Endothelial cell of umbilical vein (primary cell): ENCODE measurements around the gene MINPP1. TPM values are rescaled to one million over a fixed set of nuclear protein-coding genes. Genes with fewer than 3 reads are reported as not detected.

Experiments used
- BruUV-seq: library from RNA; stranded (reverse); fragments of 400-500 nt; replicated peaks from 2 replicates; lab custom pipeline; 2021; lab: Mats Ljungman, UMichigan
- CTCF ChIA-PET: fragments of 300-600, 350-600 bp; sonication (Branson Sonifier 250); formaldehyde crosslinking; loops from one replicate; lab custom pipeline; 2021; ENCODE audit warnings: antibody characterized with exemption, inconsistent platforms; lab: Charles Lee
- POLR2A ChIA-PET: fragments of 300-600, 350-600 bp; sonication (Branson Sonifier 250); formaldehyde crosslinking; loops from one replicate; lab custom pipeline; 2021; ENCODE audit warnings: antibody characterized with exemption, inconsistent platforms; lab: Charles Lee
- DNase-seq: peaks from one replicate; pipeline ENCODE4 v3.0.0-alpha.2; 2011; ENCODE audit warnings: low read depth, low spot score
- FAIRE-seq: peaks from 2 replicates; lab custom pipeline; 2011; peaks lifted over from hg19 to GRCh38; lab: Jason Lieb, UNC
- H2AFZ ChIP-seq: 2 replicates; pipeline ENCODE4 v1.6.0; 2012; ENCODE audit warnings: low read depth, low read length, control low read depth, inconsistent platforms
- H3K27ac ChIP-seq: 2 replicates; pipeline ENCODE4 v1.5.1; 2011; ENCODE audit warnings: low read depth, mild to moderate bottlenecking, control low read depth, low read length, moderate library complexity; ENCODE audit not compliant: insufficient read depth
- H3K27me3 ChIP-seq, 2 experiments: 2 replicates each; pipeline versions ENCODE4 v1.6.0 to v1.6.1; 2011; ENCODE audit warnings: low read length in 2 of 2, mixed read lengths in 1 of 2; ENCODE audit not compliant: control insufficient read depth in 2 of 2, insufficient read depth in 2 of 2
- H3K36me3 ChIP-seq, 2 experiments: 2 replicates in 1 of 2; 3 replicates in 1 of 2; pipeline ENCODE4 v1.5.1; 2011; ENCODE audit warnings: low read length in 2 of 2, mild to moderate bottlenecking in 1 of 2, moderate library complexity in 1 of 2; ENCODE audit not compliant: control insufficient read depth in 2 of 2, insufficient read depth in 2 of 2; ENCODE audit errors: extremely low read depth in 1 of 2
- H3K4me1 ChIP-seq: 3 replicates; pipeline ENCODE4 v1.5.1; 2011; ENCODE audit warnings: mild to moderate bottlenecking, low read length; ENCODE audit not compliant: control insufficient read depth, insufficient read depth; ENCODE audit errors: extremely low read depth
- H3K4me2 ChIP-seq: 2 replicates; pipeline ENCODE4 v1.6.1; 2011; ENCODE audit warnings: low read length, control low read depth, mixed read lengths; ENCODE audit not compliant: insufficient read depth
- H3K4me3 ChIP-seq, 3 experiments: fragments of 200-600 bp in 1 of 3; sonication (generic), shearing (Covaris generic) in 1 of 3; replicated peaks in 1 of 3; 2 replicates each; pipeline ENCODE4 v1.5.1; 2011 to 2016; ENCODE audit warnings: control low read depth in 3 of 3, low read length in 3 of 3, mild to moderate bottlenecking in 2 of 3, inconsistent platforms in 1 of 3, low read depth in 1 of 3, moderate library complexity in 1 of 3; ENCODE audit not compliant: insufficient read depth in 1 of 3
- H3K79me2 ChIP-seq: 2 replicates; pipeline ENCODE4 v1.6.0; 2012; ENCODE audit warnings: low read length, inconsistent platforms; ENCODE audit not compliant: control insufficient read depth, insufficient read depth
- H3K9ac ChIP-seq: replicated peaks from 2 replicates; pipeline ENCODE3; 2011; ENCODE audit warnings: low read length, control low read depth; ENCODE audit not compliant: insufficient read depth; ENCODE audit errors: extremely low read depth
- H3K9me1 ChIP-seq: replicated peaks from 3 replicates; pipeline ENCODE4 v1.6.0; 2011; ENCODE audit warnings: mild to moderate bottlenecking, low read length; ENCODE audit not compliant: control insufficient read depth, insufficient read depth; ENCODE audit errors: extremely low read depth
- H3K9me3 ChIP-seq: replicated peaks from 2 replicates; pipeline ENCODE4 v1.5.1; 2012; ENCODE audit warnings: low read length, inconsistent platforms; ENCODE audit not compliant: control insufficient read depth, insufficient read depth
- H4K20me1 ChIP-seq: replicated peaks from 2 replicates; pipeline ENCODE3; 2011; ENCODE audit warnings: mild to moderate bottlenecking, low read length; ENCODE audit not compliant: control insufficient read depth, insufficient read depth; ENCODE audit errors: extremely low read depth
- CTCF ChIP-seq, 2 donors: IDR thresholded peaks; 1 replicate in 1 of 2; 2 replicates in 1 of 2; pipeline ENCODE4 v1.5.1; 2011; ENCODE audit warnings: low read length in 2 of 2, mild to moderate bottlenecking in 2 of 2, moderate library complexity in 2 of 2, control low read depth in 1 of 2, inconsistent platforms in 1 of 2, low read depth in 1 of 2; ENCODE audit not compliant: insufficient read depth in 1 of 2; ENCODE audit errors: extremely low read depth in 1 of 2
- EZH2 ChIP-seq: IDR thresholded peaks from 2 replicates; pipeline ENCODE4 v1.6.1; 2012; ENCODE audit warnings: borderline replicate concordance, low read depth, mild to moderate bottlenecking, moderate library complexity, low read length, inconsistent platforms; ENCODE audit not compliant: severe bottlenecking
- FOS ChIP-seq: IDR thresholded peaks from 2 replicates; pipeline ENCODE4 v1.6.1; 2011; ENCODE audit warnings: mild to moderate bottlenecking, low read length, moderate library complexity, borderline replicate concordance; ENCODE audit not compliant: insufficient read depth
- GATA2 ChIP-seq: IDR thresholded peaks from 2 replicates; pipeline ENCODE4 v1.7.0; 2011; ENCODE audit warnings: low read depth, mild to moderate bottlenecking, moderate library complexity, mixed read lengths, low read length; ENCODE audit not compliant: insufficient read length, insufficient read depth
- JUN ChIP-seq: IDR thresholded peaks from 2 replicates; pipeline ENCODE4 v1.6.1; 2011; ENCODE audit warnings: borderline replicate concordance, low read depth; ENCODE audit not compliant: insufficient read length, insufficient read depth
- MAX ChIP-seq: IDR thresholded peaks from 2 replicates; pipeline ENCODE4 v1.6.1; 2011; ENCODE audit not compliant: insufficient read depth, insufficient read length
- MYC ChIP-seq: IDR thresholded peaks from one replicate; pipeline ENCODE4 v1.6.1; 2011; ENCODE audit warnings: mild to moderate bottlenecking, low read depth, low read length
- POLR2A ChIP-seq: IDR thresholded peaks from 2 replicates; pipeline ENCODE4 v1.6.1; 2012; ENCODE audit warnings: low read depth, mild to moderate bottlenecking, control low read depth, low read length
- POLR2AphosphoS5 ChIP-seq: IDR thresholded peaks from 2 replicates; pipeline ENCODE4 v1.6.1; 2012; ENCODE audit warnings: low read depth, mild to moderate bottlenecking, control low read depth, low read length, moderate library complexity; ENCODE audit not compliant: insufficient read depth
- dilution Hi-C: fragments of 300-500 bp; cut with MboI; formaldehyde crosslinking; loops from one replicate; pipeline ENCODE4 v1.15.0; 2019; ENCODE audit warnings: low sequenced_read_pairs; ENCODE audit not compliant: extremely low pct_ligation_motif_present
- intact Hi-C: fragments of 100-400 bp; cut with micrococcal nuclease; formaldehyde crosslinking; loops from one replicate; pipeline ENCODE4 v1.10.0; 2022
- polyA plus RNA-seq, 4 experiments: library from polyadenylated mRNA; depleted of rRNA in 3 of 4; stranded (reverse) in 3 of 4; unstranded in 1 of 4; fragments of >200 nt; gene quantifications; 2 replicates each; pipeline versions ENCODE4 v1.2.1 to v1.2.3, GENCODE V29; 2011 to 2012; ENCODE audit warnings: missing spikeins in 1 of 4
- total RNA-seq: library from RNA; stranded (reverse); gene quantifications from 2 replicates; pipeline ENCODE4 v1.2.3, GENCODE V29; 2021

The MINPP1 gene
- total and polyA plus RNA-seq, 2 donors (not counting 3 experiments of a cell fraction or from before 2014, with no cell fraction given): 11.7 to 23.8 TPM

- intact Hi-C loops: no loop called here
- POLR2A ChIA-PET: no interaction called here
- no peak for FAIRE-seq
Measured at GRCh38 chr10:87562750-87563149, 58.1 kb downstream of the MINPP1 start.

More at GRCh38 chr10:87562750-87563149, 58.1 kb downstream of the MINPP1 start:
- TF ChIP-seq POLR2A (no peak), EZH2 (no peak), MYC (no peak), JUN (no peak), GATA2 (no peak), MAX (no peak), CTCF (IDR thresholded peaks at IDR 0.05; ENCODE audit: extremely low read depth in 1 of 2, insufficient read depth in 1 of 2, low read depth in 1 of 2, low read length in 2 of 2) (no peak), FOS (no peak), POLR2AphosphoS5 (no peak)
- Histone ChIP-seq H3K9me3 (no peaks in the 10 kb centered on the region), H3K27ac (no peak overlapping the region), H3K9ac (no peak overlapping the region), H3K79me2 (no peaks in the 10 kb centered on the region), H3K4me3 (no peak overlapping the region), H3K9me1 (no peaks in the 10 kb centered on the region), H3K27me3 (peaks cover 2 to 3% of the 10 kb centered on the region in 2 experiments), H2AFZ (no peak overlapping the region), H3K4me2 (no peak overlapping the region), H3K36me3 (no peaks in the 10 kb centered on the region), H3K4me1 (no peaks in the 10 kb centered on the region), H4K20me1 (no peaks in the 10 kb centered on the region)
- CTCF ChIA-PET: no interaction called here
- DNase-seq: no peak
- dilution Hi-C loops: no loop called here
- BruUV-seq: no TSS peak
